H1 (cell line): ENCODE results near the gene TMTC4. TPM values are rescaled to one million over a fixed set of nuclear protein-coding genes. Genes with fewer than 3 reads are reported as not detected.

Experiments used
- CHD7 ChIP-seq: fragments of 300-600 bp; sonication (generic); IDR thresholded peaks from 2 replicates; pipeline ENCODE4 v1.7.1; 2012; ENCODE audit warnings: low read length, moderate library complexity, mild to moderate bottlenecking, inconsistent platforms; ENCODE audit not compliant: insufficient replicate concordance
- HDAC2 ChIP-seq, 2 experiments: fragments of 300-600 bp in 1 of 2; sonication (generic) in 1 of 2; IDR thresholded peaks; 2 replicates each; pipeline ENCODE4 v1.6.1; 2011 to 2012; ENCODE audit warnings: low read depth in 2 of 2, low read length in 2 of 2, mild to moderate bottlenecking in 2 of 2, moderate library complexity in 2 of 2, borderline replicate concordance in 1 of 2, inconsistent platforms in 1 of 2
- KDM4A ChIP-seq: IDR thresholded peaks from one replicate; pipeline ENCODE4 v1.7.1; 2012; ENCODE audit warnings: low read depth, mild to moderate bottlenecking, moderate library complexity, low read length, inconsistent platforms; ENCODE audit not compliant: severe bottlenecking
- PHF8 ChIP-seq: fragments of 200-600 bp; sonication (generic); conservative IDR thresholded peaks from 2 replicates; pipeline ENCODE4 v1.7.1; 2012; ENCODE audit warnings: low read depth, mild to moderate bottlenecking, inconsistent platforms, low read length, moderate library complexity
- RXRA ChIP-seq: IDR thresholded peaks from 2 replicates; pipeline ENCODE4 v1.6.1; 2011; ENCODE audit warnings: low read depth, mild to moderate bottlenecking, low read length, moderate library complexity; ENCODE audit not compliant: insufficient read depth
- SUZ12 ChIP-seq: fragments of 200-600 bp; sonication (generic); IDR thresholded peaks from 2 replicates; pipeline ENCODE4 v1.6.1; 2012; ENCODE audit warnings: mild to moderate bottlenecking, inconsistent platforms, low read length, moderate library complexity, mixed read lengths
- TAF1 ChIP-seq: IDR thresholded peaks from 2 replicates; pipeline ENCODE4 v1.6.1; 2011; ENCODE audit warnings: mild to moderate bottlenecking, low read depth, low read length
- TEAD4 ChIP-seq: IDR thresholded peaks from 2 replicates; pipeline ENCODE4 v1.6.1; 2012; ENCODE audit warnings: low read depth, low read length, inconsistent platforms, mixed read lengths
- polyA plus RNA-seq, 7 experiments: library from polyadenylated mRNA; depleted of rRNA in 3 of 7; stranded (reverse) in 5 of 7; unstranded in 2 of 7; fragments of >200 nt in 5 of 7; fragments of 200-250 nt in 2 of 7; gene quantifications; 1 replicate in 5 of 7; 2 replicates in 1 of 7; 4 replicates in 1 of 7; pipeline versions ENCODE4 v1.2.1 to v1.2.3, GENCODE V29; 2011 to 2013; ENCODE audit warnings: missing spikeins in 2 of 7, mixed read lengths in 2 of 7
- total RNA-seq: library from RNA; stranded (reverse); fragmentation: NEBNext Ultra II Directional; extraction: Animal tissue kit (Norgen Biotek cat#: 25700); gene quantifications from 2 replicates; pipeline ENCODE4 v1.2.1, GENCODE V29; 2021

TMTC4 gene
- total and polyA plus RNA-seq, 2 of the 8 experiments (the other 6 are each of a cell fraction or from before 2014, with no cell fraction given) = 26.3 to 42.6 TPM

GRCh38 chr13:100627120-100627519 is 47.5 kb downstream of the TMTC4 start (continued):
- TF ChIP-seq CHD7 (no peak), PHF8 (no peak), HDAC2 (IDR thresholded peaks at IDR 0.05; ENCODE audit: borderline replicate concordance in 1 of 2, low read depth in 2 of 2, low read length in 2 of 2) (no peak), KDM4A (no peak), TEAD4 (no peak), RXRA (no peak), SUZ12 (no peak), TAF1 (no peak)
- TF ChIP-seq, all 59 proteins: peak for 0
